BLaER1 (cell line): ENCODE results near the gene PLXNB1.
"Not testable (repeated sequence)": the region's sequence is repeated elsewhere in the genome, so short reads cannot be mapped to it uniquely, and the experiment has no call there.

Source experiments
- H3K27ac ChIP-seq: shearing (Covaris generic); formaldehyde crosslinking; 2 replicates; pipeline ENCODE4 v1.8.1; 2022
- H3K27me3 ChIP-seq: shearing (Covaris generic); formaldehyde crosslinking; 2 replicates; pipeline ENCODE4 v1.8.1; 2022
- H3K36me3 ChIP-seq: shearing (Covaris generic); formaldehyde crosslinking; 2 replicates; pipeline ENCODE4 v1.8.1; 2022
- H3K4me1 ChIP-seq: shearing (Covaris generic); formaldehyde crosslinking; 2 replicates; pipeline ENCODE4 v1.8.1; 2022
- H3K4me2 ChIP-seq: shearing (Covaris generic); formaldehyde crosslinking; 2 replicates; pipeline ENCODE4 v1.8.1; 2022
- H3K4me3 ChIP-seq: shearing (Covaris generic); formaldehyde crosslinking; 2 replicates; pipeline ENCODE4 v1.8.1; 2022
- H3K9ac ChIP-seq: shearing (Covaris generic); formaldehyde crosslinking; 2 replicates; pipeline ENCODE4 v1.8.1; 2022
- H3K9me3 ChIP-seq: shearing (Covaris generic); formaldehyde crosslinking; 2 replicates; pipeline ENCODE4 v1.8.1; 2022
- H4K20me1 ChIP-seq: shearing (Covaris generic); formaldehyde crosslinking; 2 replicates; pipeline ENCODE4 v1.8.1; 2022
- Cebpa-rat ChIP-seq: shearing (Covaris generic); IDR thresholded peaks from 2 replicates; pipeline ENCODE4 v1.8.1; 2022

Gene PLXNB1

GRCh38 chr3:48408823-48409281 lies 21.0 kb downstream of the PLXNB1 start:
- H3K4me2 ChIP-seq = no peak overlapping the region
- peaks cover 8% of the 10 kb centered on the region for H3K4me1 ChIP-seq
- no peaks in the 10 kb centered on the region for H3K9me3 ChIP-seq
- no peak for TF ChIP-seq Cebpa-rat
- H3K27ac ChIP-seq = no peak overlapping the region
- peaks cover 100% of the 10 kb centered on the region for H3K36me3 ChIP-seq
- no peaks in the 10 kb centered on the region for H3K27me3 ChIP-seq
- peaks cover 89% of the 10 kb centered on the region for H4K20me1 ChIP-seq
- H3K4me3 ChIP-seq = no peak overlapping the region
- no peak overlapping the region for H3K9ac ChIP-seq

- Histone ChIP-seq H3K9me3 (no peaks in the 10 kb centered on the region), H3K4me2 (no peak overlapping the region), H3K27ac (no peak overlapping the region), H3K9ac (no peak overlapping the region), H3K27me3 (no peaks in the 10 kb centered on the region), H3K4me1 (no peaks in the 10 kb centered on the region), H3K36me3 (peaks cover 100% of the 10 kb centered on the region), H4K20me1 (peaks cover 87% of the 10 kb centered on the region), H3K4me3 (no peak overlapping the region)
- TF ChIP-seq Cebpa-rat = no peak
Observed at GRCh38 chr3:48407542-48408099, 22.3 kb downstream of the PLXNB1 start.

GRCh38 chr3:48406443-48407431 lies 23.1 kb downstream of the PLXNB1 start:
- Histone ChIP-seq H3K9me3 (no peaks in the 10 kb centered on the region), H3K4me2 (no peak overlapping the region), H3K4me3 (no peak overlapping the region), H3K9ac (no peak overlapping the region), H3K27me3 (no peaks in the 10 kb centered on the region), H3K27ac (no peak overlapping the region), H4K20me1 (peaks cover 80% of the 10 kb centered on the region), H3K36me3 (peaks cover 99% of the 10 kb centered on the region), H3K4me1 (no peaks in the 10 kb centered on the region)
- no peak for TF ChIP-seq Cebpa-rat

- Histone ChIP-seq H3K9ac (no peak overlapping the region), H3K36me3 (peaks cover 96% of the 10 kb centered on the region), H3K27ac (no peak overlapping the region), H3K27me3 (no peaks in the 10 kb centered on the region), H4K20me1 (peaks cover 72% of the 10 kb centered on the region), H3K4me3 (no peak overlapping the region), H3K9me3 (no peaks in the 10 kb centered on the region), H3K4me2 (no peak overlapping the region), H3K4me1 (no peaks in the 10 kb centered on the region)
- TF ChIP-seq Cebpa-rat = no peak
Observed at GRCh38 chr3:48405971-48406370, 23.9 kb downstream of the PLXNB1 start.

DNA sequence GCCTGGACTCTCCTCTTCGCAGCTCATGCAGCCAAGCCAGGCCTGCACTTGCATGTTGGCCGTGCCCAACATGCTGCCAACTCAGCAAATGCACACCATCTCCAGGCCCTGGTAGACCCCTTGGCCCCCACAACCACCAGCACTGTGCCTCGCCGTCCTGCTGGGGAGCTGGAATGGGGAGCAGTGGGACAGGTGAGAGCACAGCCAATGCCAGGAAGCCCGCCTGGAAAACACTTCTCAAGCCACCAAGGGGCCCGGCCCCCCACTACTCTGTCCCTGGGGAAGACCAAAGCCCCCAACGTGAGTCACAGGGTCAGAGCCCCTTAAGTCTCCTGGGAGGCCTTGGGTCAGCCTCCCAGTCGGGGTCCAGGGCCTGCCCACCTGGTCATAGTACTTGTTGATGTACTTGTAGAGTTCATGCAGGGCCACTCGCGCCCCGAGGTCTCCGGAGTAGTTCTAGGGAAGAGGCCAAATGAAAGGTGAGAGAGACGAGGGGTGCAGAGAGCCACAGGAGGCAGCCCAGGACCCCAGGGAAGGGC lies 24.5 kb downstream of the PLXNB1 start:
- TF ChIP-seq Cebpa-rat = no peak
- no peak overlapping the region for H3K4me3 ChIP-seq
- H3K9me3 ChIP-seq = no peaks in the 10 kb centered on the region
- no peaks in the 10 kb centered on the region for H3K4me1 ChIP-seq
- peaks cover 90% of the 10 kb centered on the region for H3K36me3 ChIP-seq
- no peak overlapping the region for H3K4me2 ChIP-seq
- no peaks in the 10 kb centered on the region for H3K27me3 ChIP-seq
- no peak overlapping the region for H3K27ac ChIP-seq
- H3K9ac ChIP-seq = no peak overlapping the region
- H4K20me1 ChIP-seq = peaks cover 67% of the 10 kb centered on the region

- Histone ChIP-seq H3K4me2 (no peak overlapping the region), H3K4me3 (no peak overlapping the region), H3K27ac (no peak overlapping the region), H3K36me3 (peaks cover 83% of the 10 kb centered on the region), H3K9me3 (no peaks in the 10 kb centered on the region), H3K27me3 (no peaks in the 10 kb centered on the region), H3K9ac (no peak overlapping the region), H4K20me1 (peaks cover 62% of the 10 kb centered on the region), H3K4me1 (no peaks in the 10 kb centered on the region)
- no peak for TF ChIP-seq Cebpa-rat
Observed at GRCh38 chr3:48404440-48405342, 25.2 kb downstream of the PLXNB1 start.

- Histone ChIP-seq H3K9ac (no peak overlapping the region), H3K9me3 (no peaks in the 10 kb centered on the region), H4K20me1 (peaks cover 54% of the 10 kb centered on the region), H3K27ac (no peak overlapping the region), H3K36me3 (peaks cover 74% of the 10 kb centered on the region), H3K4me3 (no peak overlapping the region), H3K27me3 (no peaks in the 10 kb centered on the region), H3K4me1 (no peaks in the 10 kb centered on the region), H3K4me2 (no peak overlapping the region)
- no peak for TF ChIP-seq Cebpa-rat
Observed at GRCh38 chr3:48403533-48404439, 26.1 kb downstream of the PLXNB1 start.

DNA sequence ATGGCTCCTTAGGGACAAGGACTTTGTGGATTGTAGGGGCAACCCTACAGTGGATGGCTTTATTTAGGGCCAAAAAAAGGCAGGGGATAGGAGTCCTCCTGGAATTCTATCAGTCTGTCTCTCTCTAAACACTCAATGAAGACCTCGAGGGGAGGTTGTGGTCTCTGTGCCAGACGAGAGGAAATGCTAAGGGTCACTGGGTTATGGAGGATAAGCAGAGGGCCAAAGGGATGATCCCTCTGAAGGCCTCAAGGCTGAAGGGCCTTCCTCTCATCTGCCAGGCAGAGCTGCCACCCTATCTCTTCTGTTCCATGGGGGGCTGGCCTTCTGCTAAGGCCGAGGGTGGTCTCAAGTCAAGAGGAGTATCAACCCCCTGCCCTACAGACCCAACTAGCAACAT lies 27.0 kb downstream of the PLXNB1 start:
- Histone ChIP-seq H3K4me3 (no peak overlapping the region), H3K9ac (no peak overlapping the region), H3K27me3 (no peaks in the 10 kb centered on the region), H3K4me1 (no peaks in the 10 kb centered on the region), H3K36me3 (peaks cover 65% of the 10 kb centered on the region), H3K27ac (no peak overlapping the region), H3K4me2 (no peak overlapping the region), H4K20me1 (peaks cover 48% of the 10 kb centered on the region), H3K9me3 (no peaks in the 10 kb centered on the region)
- no peak for TF ChIP-seq Cebpa-rat

GRCh38 chr3:48402281-48402732 lies 27.6 kb downstream of the PLXNB1 start:
- Histone ChIP-seq H3K27me3 (no peaks in the 10 kb centered on the region), H3K9me3 (no peaks in the 10 kb centered on the region), H3K4me1 (no peaks in the 10 kb centered on the region), H4K20me1 (peaks cover 42% of the 10 kb centered on the region), H3K9ac (no peak overlapping the region), H3K27ac (no peak overlapping the region), H3K36me3 (peaks cover 59% of the 10 kb centered on the region), H3K4me2 (no peak overlapping the region), H3K4me3 (no peak overlapping the region)
- TF ChIP-seq Cebpa-rat = no peak

GRCh38 chr3:48401434-48401901 lies 28.4 kb downstream of the PLXNB1 start:
- not testable (repeated sequence) for H3K27ac ChIP-seq, H3K9me3 ChIP-seq, H3K9ac ChIP-seq, H3K4me3 ChIP-seq, H3K4me1 ChIP-seq, H3K4me2 ChIP-seq, H3K27me3 ChIP-seq
- Histone ChIP-seq H4K20me1 (peaks cover 34% of the 10 kb centered on the region), H3K36me3 (peaks cover 51% of the 10 kb centered on the region)
